Nephron (organoid): ENCODE results near the gene RILPL2.
"Not testable (repeated sequence)": the region's sequence is repeated elsewhere in the genome, so short reads cannot be mapped to it uniquely, and the experiment has no call there.

Experiments used
- H3K27ac Mint-ChIP-seq, 3 experiments: 2 replicates each; pipeline ENCODE4 v1.8.0; 2020; ENCODE audit warnings: mixed read lengths in 3 of 3, mild to moderate bottlenecking in 2 of 3, moderate library complexity in 1 of 3
- H3K27me3 Mint-ChIP-seq: 2 replicates; pipeline ENCODE4 v1.8.0; 2021; ENCODE audit warnings: low read depth, mild to moderate bottlenecking, moderate library complexity, mixed read lengths
- H3K36me3 Mint-ChIP-seq: 2 replicates; pipeline ENCODE4 v1.8.0; 2020; ENCODE audit warnings: low read depth, mixed read lengths
- H3K4me1 Mint-ChIP-seq: 2 replicates; pipeline ENCODE4 v1.8.0; 2020; ENCODE audit warnings: mixed read lengths
- H3K4me3 Mint-ChIP-seq, 3 experiments: 2 replicates each; pipeline ENCODE4 v1.8.0; 2020; ENCODE audit warnings: mild to moderate bottlenecking in 3 of 3, mixed read lengths in 3 of 3, moderate library complexity in 2 of 3
- H3K9me3 Mint-ChIP-seq: 2 replicates; pipeline ENCODE4 v1.8.0; 2020; ENCODE audit warnings: mixed read lengths
- TF ChIP-seq, protein P1 (sequence below), 3 experiments: fragments of 200-600 bp; sonication (generic); IDR thresholded peaks; one replicate each; pipeline ENCODE4 v1.5.0; 2021; ENCODE audit warnings: antibody characterized with exemption in 3 of 3; ENCODE audit not compliant: unreplicated experiment in 3 of 3

Gene RILPL2

GRCh38 chr12:123382684-123383083, 53.8 kb downstream of the RILPL2 start:
- H3K36me3 Mint-ChIP-seq, result no peaks in the 10 kb centered on the region
- TF ChIP-seq, protein P1, sequence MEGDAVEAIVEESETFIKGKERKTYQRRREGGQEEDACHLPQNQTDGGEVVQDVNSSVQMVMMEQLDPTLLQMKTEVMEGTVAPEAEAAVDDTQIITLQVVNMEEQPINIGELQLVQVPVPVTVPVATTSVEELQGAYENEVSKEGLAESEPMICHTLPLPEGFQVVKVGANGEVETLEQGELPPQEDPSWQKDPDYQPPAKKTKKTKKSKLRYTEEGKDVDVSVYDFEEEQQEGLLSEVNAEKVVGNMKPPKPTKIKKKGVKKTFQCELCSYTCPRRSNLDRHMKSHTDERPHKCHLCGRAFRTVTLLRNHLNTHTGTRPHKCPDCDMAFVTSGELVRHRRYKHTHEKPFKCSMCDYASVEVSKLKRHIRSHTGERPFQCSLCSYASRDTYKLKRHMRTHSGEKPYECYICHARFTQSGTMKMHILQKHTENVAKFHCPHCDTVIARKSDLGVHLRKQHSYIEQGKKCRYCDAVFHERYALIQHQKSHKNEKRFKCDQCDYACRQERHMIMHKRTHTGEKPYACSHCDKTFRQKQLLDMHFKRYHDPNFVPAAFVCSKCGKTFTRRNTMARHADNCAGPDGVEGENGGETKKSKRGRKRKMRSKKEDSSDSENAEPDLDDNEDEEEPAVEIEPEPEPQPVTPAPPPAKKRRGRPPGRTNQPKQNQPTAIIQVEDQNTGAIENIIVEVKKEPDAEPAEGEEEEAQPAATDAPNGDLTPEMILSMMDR (IDR thresholded peaks at IDR 0.05; ENCODE audit: unreplicated experiment in 3 of 3), result no peak
- peaks cover 8% of the 10 kb centered on the region for H3K4me1 Mint-ChIP-seq
- H3K27ac Mint-ChIP-seq, result peak overlapping the region in 1 of 3 experiments; percentile 40
- H3K27me3 Mint-ChIP-seq, result no peaks in the 10 kb centered on the region
- no peaks in the 10 kb centered on the region for H3K9me3 Mint-ChIP-seq
- peak overlapping the region; percentile 75 to 95 (median 79) for H3K4me3 Mint-ChIP-seq

DNA sequence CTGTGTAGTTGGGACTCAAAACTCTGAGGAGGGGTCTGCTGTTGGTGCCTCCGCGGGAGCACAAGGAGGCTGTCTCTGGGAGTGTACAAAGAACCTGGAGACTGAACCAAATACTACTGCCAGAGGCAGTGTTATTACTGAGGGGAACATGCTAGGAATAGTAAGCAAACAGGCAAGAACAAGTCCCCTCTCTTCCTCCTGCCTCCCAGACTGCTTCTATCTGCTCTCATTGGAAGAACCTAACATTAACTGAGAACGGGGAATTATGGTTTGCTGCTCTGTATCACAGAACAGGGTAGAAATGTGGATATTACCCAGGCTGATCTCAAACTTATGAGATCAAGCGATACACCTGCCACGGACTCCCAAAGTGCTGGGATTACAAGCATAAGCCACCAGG, 57.1 kb downstream of the RILPL2 start:
- TF ChIP-seq, protein P1 (IDR thresholded peaks at IDR 0.05; ENCODE audit: unreplicated experiment in 3 of 3), result no peak
- H3K27ac Mint-ChIP-seq, result no peak overlapping the region
- no peaks in the 10 kb centered on the region for H3K36me3 Mint-ChIP-seq
- H3K4me3 Mint-ChIP-seq, result no peak overlapping the region
- no peaks in the 10 kb centered on the region for H3K4me1 Mint-ChIP-seq
- H3K9me3 Mint-ChIP-seq, result no peaks in the 10 kb centered on the region
- H3K27me3 Mint-ChIP-seq, result no peaks in the 10 kb centered on the region

- H3K27ac Mint-ChIP-seq, result peak overlapping the region in 1 of 3 experiments; percentile 72
- not testable (repeated sequence) for H3K4me1 Mint-ChIP-seq, H3K9me3 Mint-ChIP-seq, H3K27me3 Mint-ChIP-seq, H3K36me3 Mint-ChIP-seq, H3K4me3 Mint-ChIP-seq
Measured at GRCh38 chr12:123372415-123372814, 64.1 kb downstream of the RILPL2 start.

GRCh38 chr12:123371667-123372368, 64.7 kb downstream of the RILPL2 start:
- not testable (repeated sequence) for H3K4me3 Mint-ChIP-seq, H3K4me1 Mint-ChIP-seq, H3K36me3 Mint-ChIP-seq, H3K27me3 Mint-ChIP-seq, H3K9me3 Mint-ChIP-seq
- peak overlapping the region in 1 of 3 experiments; percentile 72 for H3K27ac Mint-ChIP-seq

- Mint-ChIP-seq H3K36me3 (no peaks in the 10 kb centered on the region), H3K27me3 (no peaks in the 10 kb centered on the region), H3K9me3 (no peaks in the 10 kb centered on the region), H3K4me3 (peak overlapping the region in 1 of 3 experiments; percentile 21), H3K27ac (peak overlapping the region in 2 of 3 experiments; percentile 61 to 70), H3K4me1 (peaks cover 6% of the 10 kb centered on the region)
- TF ChIP-seq, protein P1 (IDR thresholded peaks at IDR 0.05; ENCODE audit: unreplicated experiment in 3 of 3), result no peak
Measured at GRCh38 chr12:123369229-123369628, 67.3 kb downstream of the RILPL2 start.

GRCh38 chr12:123368431-123368830, 68.1 kb downstream of the RILPL2 start:
- H3K36me3 Mint-ChIP-seq, H3K27ac Mint-ChIP-seq, H3K4me1 Mint-ChIP-seq, H3K27me3 Mint-ChIP-seq, H3K9me3 Mint-ChIP-seq, H3K4me3 Mint-ChIP-seq: not testable (repeated sequence)

DNA sequence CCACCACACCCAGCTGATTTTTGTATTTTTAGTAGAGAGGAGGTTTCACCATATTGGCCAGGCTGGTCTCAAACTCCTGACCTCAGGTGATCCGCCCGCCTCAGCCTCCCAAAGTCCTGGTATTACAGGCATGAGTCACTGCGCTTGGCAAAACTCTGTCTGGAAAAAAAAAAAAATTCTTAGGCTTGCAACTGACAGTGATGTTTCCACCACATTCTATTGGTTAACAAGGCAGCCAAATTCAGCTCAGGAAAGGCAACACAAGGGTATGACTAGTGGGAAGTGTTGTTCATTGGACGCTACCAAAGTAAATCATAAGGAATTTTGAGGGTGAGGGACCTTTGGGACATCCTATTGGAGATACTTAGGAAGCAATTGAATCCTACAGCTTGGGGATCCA, 69.0 kb downstream of the RILPL2 start:
- no peaks in the 10 kb centered on the region for H3K36me3 Mint-ChIP-seq
- H3K4me1 Mint-ChIP-seq, result peaks cover 17% of the 10 kb centered on the region
- no peak overlapping the region for H3K27ac Mint-ChIP-seq
- no peaks in the 10 kb centered on the region for H3K9me3 Mint-ChIP-seq
- H3K27me3 Mint-ChIP-seq, result no peaks in the 10 kb centered on the region
- TF ChIP-seq, protein P1 (IDR thresholded peaks at IDR 0.05; ENCODE audit: unreplicated experiment in 3 of 3), result no peak
- H3K4me3 Mint-ChIP-seq, result no peak overlapping the region
